Measurements from ENCODE around the gene RCL1.
"Not testable (repeated sequence)": the region's sequence is repeated elsewhere in the genome, so short reads cannot be mapped to it uniquely, and the experiment has no call there.

The RCL1 gene

DNA sequence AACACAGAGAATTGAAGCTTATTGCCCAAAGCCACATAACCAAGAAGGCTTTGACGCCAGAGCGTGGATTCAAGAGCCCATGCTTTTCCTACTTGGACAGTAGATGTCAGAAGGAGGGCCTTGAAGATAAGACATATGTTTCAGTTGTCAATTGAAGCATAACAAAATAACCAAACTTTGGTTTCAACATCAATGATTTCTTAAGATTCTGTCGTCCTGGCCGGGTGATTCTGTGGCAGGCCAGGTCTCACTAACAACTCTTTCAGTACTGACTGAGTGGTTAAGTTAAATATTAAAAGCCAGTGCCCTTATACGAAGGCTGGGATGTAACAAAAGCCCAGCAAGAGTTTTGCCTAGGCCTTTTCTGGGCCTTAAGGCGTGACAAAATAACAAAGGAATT, 94.0 kb downstream of the RCL1 start:
- no peak for DNase-seq (ENCODE audit: low read depth)

DNA sequence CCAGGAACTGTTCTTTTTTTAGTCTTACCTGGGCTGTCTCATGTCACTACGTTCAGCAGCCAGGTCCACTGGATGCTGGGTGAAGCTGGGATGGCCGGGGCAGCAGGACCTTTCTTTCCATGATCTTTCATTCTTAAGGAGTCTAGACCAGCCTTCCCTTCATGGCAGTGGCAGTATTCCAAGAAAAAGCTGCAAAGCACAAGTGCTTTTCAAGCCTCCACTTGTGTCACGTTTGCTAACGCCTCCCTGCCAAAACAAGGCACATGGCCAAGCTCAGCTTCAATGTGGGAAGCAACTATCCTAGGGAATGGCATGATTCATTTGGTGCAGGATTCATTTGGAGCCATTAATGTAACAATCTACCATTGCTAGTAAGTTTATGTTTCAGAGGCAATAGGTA, 94.8 kb downstream of the RCL1 start:
- DNase-seq (ENCODE audit: low read depth): no peak

DNA sequence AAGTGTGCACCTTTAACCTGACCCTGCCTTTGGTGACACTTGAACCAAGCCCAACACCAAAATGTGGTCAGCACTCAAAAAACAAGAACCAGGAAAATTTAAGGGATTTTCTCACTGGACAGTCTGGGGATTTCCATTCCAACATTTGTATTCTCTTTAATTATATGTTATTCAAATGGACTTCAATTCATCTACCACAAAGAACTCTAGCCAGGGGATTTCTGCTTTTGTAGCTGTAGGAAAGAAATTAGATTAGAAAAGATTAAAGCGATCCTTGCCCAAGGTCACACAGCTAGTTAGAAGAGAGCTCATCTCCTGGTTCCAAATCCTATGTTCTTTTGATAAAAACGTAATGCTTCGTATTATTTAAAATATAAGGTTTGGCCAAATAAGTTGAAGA, 97.5 kb downstream of the RCL1 start:
- no peak for DNase-seq (ENCODE audit: low read depth)

DNA sequence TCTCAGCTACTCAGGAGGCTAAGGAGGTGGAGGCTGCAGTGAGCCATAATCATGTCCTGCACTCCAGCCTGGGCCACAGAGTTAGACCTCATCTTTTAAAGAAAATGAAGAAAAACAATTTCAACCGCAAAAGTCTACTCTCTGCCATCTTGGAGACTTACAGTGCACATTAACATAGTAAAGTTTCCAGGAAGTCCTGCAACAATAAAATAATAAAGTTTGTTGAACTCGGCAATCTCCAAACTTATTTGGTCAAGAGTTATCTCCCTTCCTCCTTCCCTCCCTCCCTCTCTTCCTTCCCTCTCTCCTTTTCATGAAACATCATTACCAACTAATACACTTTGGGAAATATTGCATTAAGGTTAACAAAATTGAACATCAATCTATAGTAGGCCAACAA, 98.2 kb downstream of the RCL1 start:
- no peak for DNase-seq (ENCODE audit: low read depth)

DNA sequence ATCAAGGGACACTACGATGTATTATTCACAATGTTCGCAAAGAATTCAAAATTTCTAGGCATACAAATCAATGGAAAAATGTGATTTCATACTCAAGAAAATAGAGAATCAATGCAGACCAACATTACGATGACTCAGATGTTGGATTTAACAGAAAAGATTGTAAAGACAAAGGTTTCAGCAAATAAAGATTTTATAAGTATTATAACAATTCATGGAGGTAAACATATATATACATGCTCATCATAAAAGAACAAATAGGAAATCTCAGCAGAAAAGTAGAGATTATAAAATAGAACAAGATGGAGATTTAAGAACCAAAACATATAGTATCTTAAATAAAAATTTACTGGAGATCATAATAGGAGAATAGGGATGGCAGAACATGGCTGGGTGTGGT, 98.9 kb downstream of the RCL1 start:
- DNase-seq (ENCODE audit: low read depth): no peak

DNA sequence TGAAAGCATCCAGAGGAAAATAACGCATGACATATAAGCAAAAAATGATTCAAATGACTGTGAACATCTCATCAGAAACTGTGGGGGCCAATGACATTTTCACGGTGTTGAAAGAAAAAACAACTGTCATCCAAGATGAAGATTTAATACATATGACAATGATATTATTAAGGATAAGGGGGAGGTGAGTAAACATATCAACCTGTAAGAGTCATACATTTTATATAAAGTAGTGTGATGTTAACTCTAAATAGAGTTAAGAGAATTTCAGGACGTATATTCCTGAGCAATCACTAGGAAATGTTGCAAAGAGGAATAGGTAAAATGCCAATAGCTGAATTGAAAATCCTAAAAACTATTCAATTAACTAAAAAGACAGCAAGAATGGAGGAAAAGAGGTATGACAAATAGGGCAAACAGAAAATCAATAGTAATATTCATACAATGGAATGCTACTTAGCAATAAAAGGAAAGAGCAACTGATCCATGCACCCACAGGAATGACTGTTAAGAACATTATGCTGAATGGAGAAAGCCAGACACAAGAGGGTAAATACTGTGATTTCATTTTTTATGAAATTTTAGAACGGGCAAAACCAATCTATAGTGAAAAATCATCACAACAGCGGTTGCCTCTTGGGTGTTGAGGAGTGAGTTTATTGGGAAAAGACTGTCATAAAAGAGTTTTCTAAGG, 99.9 kb downstream of the RCL1 start:
- no peak for DNase-seq (ENCODE audit: low read depth)

DNA sequence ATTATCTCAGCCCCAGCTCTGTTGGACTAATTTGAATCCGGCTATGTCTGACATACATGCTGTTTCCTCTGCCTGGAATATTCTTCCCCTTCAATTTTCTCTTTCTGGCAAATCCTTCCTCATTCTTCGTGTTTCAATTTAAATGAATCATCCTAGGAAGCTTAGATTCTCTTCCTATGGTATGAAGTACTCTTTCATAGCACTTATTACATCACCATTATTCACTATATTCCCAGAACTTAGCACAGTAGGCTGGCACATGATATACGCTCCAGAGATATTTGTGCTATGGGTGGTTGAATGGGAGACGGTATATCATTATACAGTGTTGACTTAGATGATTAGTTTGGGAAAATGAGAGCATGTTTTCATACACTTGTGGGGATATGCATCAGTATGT, 101.3 kb downstream of the RCL1 start:
- no peak for DNase-seq (ENCODE audit: low read depth)

DNA sequence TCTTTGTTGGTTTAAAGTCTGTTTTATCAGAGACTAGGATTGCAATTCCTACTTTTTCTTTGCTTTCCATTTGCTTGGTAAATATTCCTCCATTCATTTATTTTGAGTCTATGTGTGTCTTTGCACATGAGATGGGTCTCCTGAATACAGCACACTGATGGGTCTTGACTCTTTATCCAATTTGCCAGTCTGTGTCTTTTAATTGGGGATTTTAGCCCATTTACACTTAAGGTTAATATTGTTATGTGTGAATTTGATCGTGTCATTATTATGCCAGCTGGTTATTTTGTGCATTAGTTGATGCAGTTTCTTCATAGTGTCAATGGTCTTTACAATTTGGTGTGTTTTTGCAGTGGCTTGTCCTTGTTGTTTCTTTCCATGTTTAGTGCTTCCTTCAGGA, 107.1 kb downstream of the RCL1 start:
- DNase-seq (ENCODE audit: low read depth): not testable (repeated sequence)

DNA sequence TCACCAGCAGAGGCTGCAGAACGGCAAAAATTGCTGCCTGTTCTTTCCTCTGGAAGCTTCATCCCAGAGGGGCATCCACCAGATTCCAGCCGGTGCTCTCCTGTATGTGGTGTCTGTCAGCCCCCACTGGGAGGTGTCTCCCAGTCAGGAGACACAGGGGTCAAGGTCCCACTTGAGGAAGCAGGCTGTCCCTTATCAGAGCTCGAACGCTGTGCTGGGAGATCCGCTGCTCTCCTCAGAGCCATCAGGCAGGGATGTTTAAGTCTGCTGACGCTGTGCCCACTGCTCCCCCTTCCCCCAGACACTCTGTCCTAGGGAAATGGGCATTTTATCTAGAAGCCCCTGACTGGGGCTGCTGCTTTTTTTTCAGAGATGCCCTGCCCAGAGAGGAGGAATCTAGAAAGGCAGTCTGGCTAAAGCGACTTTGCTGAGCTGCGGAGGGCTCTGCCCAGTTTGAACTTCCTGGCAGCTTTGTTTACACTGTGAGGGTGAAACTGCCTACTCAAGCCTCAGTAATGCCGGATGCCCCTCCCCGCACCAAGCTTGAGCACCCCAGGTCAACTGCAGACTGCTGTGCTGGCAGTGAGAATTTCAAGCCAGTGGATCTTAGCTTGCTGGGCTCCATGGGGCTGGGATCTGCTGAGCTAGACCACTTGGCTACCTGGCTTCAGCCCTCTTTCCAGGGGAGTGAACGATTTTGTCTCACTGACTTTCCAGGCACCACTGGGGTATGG, 108.8 kb downstream of the RCL1 start:
- not testable (repeated sequence) for DNase-seq (ENCODE audit: low read depth)

DNA sequence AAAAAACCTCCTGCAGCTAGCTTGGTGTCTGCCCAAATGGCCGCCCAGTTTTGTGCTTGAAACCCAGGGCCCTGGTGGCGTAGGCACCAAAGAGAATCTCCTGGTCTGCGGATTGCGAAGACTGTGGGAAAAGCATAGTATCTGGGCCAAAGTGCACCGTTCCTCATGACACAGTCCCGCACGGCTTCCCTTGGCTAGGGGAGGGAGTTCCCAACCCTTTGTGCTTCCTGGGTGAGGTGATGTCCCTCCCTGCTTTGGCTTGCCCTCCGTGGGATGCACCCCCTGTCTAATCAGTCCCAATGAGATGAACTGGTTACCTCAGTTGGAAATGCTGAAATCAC, 109.4 kb downstream of the RCL1 start:
- no peak for DNase-seq (ENCODE audit: low read depth)

DNA sequence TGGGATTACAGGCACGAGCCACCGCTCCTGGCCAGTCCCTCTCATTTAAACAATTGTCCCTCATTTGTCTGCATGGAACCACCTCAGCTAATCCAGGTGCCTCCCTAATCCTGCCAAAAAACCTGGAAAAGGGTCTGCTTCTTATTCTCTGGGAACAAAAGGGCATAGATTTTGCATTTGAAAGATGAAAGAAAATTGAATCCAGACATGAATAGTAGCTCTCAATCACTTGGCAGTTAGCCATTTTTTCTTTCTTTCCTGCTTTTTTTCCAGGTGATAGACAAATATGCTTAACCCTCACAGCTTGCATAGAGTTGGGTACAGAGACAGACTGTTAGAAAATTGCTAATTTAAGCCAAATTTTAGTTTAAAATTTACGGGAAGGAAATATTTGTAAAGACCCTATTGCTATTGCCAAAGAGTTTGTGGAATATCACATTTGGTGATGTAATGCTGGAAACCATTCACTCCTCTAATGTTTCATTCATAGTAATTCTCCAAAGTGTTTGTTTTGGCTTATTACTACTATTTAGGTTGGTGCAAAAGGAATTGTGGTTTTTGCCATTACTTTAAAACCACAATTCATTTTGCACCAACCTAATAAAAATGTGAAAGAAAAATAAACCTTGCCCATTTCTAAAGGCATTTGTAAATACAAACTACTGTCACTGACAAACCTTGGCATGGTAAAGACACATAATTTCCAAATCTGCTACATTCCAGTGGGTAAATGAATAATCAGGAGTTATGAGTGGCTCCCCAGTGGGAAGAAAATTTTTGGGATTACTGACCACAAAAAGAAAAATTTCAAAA, 111.8 kb downstream of the RCL1 start:
- DNase-seq (ENCODE audit: low read depth): no peak

DNA sequence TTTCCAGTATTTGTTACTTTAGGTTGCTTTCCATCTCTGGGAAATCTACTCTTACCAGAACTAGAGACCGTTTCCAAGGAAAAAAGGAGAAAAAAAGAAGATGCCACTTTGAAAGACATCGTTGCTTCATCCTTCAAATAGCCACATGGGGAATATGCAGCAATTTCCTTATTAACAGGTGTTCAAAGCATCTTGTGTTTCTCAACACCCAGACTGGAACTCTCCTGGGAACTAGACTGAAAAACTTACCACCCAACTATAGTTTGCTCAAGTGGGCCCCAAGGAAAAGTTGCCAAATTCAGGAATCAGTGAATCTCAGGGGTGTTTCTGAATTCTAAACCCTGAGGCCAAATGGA, 112.4 kb downstream of the RCL1 start:
- no peak for DNase-seq (ENCODE audit: low read depth)

Data from stimulated activated CD8-positive, alpha-beta memory T cell treated with anti-CD3 and anti-CD28 coated beads, Interleukin-4, amount 100 ng/mL, for 24 hours (primary cell).